Measurements from ENCODE around the gene OBSL1. TPM values are rescaled to one million over a fixed set of nuclear protein-coding genes. Genes with fewer than 3 reads are reported as not detected.

Gene OBSL1
- total and polyA plus RNA-seq, 4 donors = 14.2 to 35.3 (median 27.3) TPM

- TF ChIP-seq ZBTB33 (IDR thresholded peaks at IDR 0.05) = no peak
Observed at GRCh38 chr2:219619235-219619634, 47.9 kb upstream of the OBSL1 start (continued).

DNA sequence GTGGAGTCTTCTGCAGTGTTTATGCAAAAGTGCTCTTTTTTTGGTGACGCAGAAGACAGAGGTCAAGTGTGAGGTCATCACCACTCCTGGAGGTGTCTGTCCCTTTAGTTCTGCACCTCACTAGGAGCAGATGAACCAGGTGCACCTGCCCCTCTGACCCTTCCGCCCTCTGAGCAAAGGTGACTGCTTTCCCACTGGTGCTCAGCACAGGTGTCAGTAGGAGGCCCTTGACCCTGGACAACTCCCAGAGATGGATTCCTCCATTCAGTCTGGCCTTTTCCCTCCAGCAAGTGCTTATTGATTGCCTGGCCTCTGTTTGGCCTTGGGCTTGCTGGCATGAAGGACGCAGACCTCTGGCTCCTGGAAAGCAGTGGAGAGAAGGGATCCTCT, 47.4 kb upstream of the OBSL1 start:
- Histone ChIP-seq H3K4me1 (ENCODE audit: control insufficient read depth in 4 of 4, insufficient read depth in 4 of 4, low read length in 3 of 4) (peaks cover 0 to 6% (median 0%) of the 10 kb centered on the region in 4 donors), H3K27me3 (ENCODE audit: control insufficient read depth in 4 of 4, insufficient read depth in 4 of 4, low read length in 3 of 4) (no peaks in the 10 kb centered on the region), H3K36me3 (ENCODE audit: control insufficient read depth in 4 of 4, insufficient read depth in 3 of 4, low read depth in 1 of 4, low read length in 3 of 4) (peaks cover 0 to 6% (median 3%) of the 10 kb centered on the region in 4 donors), H3K27ac (ENCODE audit: low read depth in 1 of 2, low read length in 2 of 2) (no peak overlapping the region), H3K9me3 (ENCODE audit: control insufficient read depth in 4 of 4, low read length in 3 of 4) (no peaks in the 10 kb centered on the region), H3K4me3 (ENCODE audit: low read depth in 1 of 3, low read length in 3 of 3) (no peak overlapping the region), H3K9ac (ENCODE audit: low read depth in 1 of 2, low read length in 2 of 2) (no peak overlapping the region)
- 66% methylated on average over 3 of the region's 3 CpGs for WGBS
- TF ChIP-seq HNF4A (conservative IDR thresholded peaks at IDR 0.05) (peak in 1 of 2 donors; percentile 16), TAF1 (conservative IDR thresholded peaks at IDR 0.05) (no peak)
- no peak for DNase-seq (ENCODE audit: low spot score)

DNA sequence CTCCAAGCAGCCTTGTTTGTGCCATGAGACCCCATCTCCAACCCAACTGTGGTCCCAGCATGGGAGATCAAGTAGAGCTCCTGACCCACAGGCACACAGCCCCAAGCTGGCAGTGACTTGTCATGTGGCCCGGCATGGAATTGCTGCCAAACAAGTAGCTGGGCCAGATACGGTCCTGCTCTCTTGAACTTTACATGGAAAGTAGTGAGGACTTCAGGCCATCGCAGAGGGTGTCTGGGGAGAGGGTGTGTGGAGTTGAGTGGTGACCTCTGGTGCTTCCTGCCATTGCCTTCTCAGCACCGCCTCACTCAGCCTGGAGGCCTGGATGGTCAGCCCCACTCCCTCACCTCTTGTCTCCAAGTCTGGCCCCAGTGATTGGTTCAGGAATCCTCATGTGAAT, 45.2 kb upstream of the OBSL1 start:
- H3K4me3 ChIP-seq (ENCODE audit: low read depth in 1 of 3, low read length in 3 of 3) = no peak overlapping the region
- TF ChIP-seq CTCF (IDR thresholded peaks at IDR 0.05; ENCODE audit: low read depth, low read length, missing input control) = no peak
- TF ChIP-seq EGR1 (IDR thresholded peaks at IDR 0.05; ENCODE audit: low read depth in 2 of 2) = no peak
- no peak for TF ChIP-seq MAX (IDR thresholded peaks at IDR 0.05)
- TF ChIP-seq, protein P1, sequence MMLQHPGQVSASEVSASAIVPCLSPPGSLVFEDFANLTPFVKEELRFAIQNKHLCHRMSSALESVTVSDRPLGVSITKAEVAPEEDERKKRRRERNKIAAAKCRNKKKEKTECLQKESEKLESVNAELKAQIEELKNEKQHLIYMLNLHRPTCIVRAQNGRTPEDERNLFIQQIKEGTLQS (IDR thresholded peaks at IDR 0.05) = no peak
- H3K9ac ChIP-seq (ENCODE audit: low read depth in 1 of 2, low read length in 2 of 2) = no peak overlapping the region
- no peak for DNase-seq (ENCODE audit: low spot score)
- peaks cover 0 to 6% (median 0%) of the 10 kb centered on the region in 4 donors for H3K4me1 ChIP-seq (ENCODE audit: control insufficient read depth in 4 of 4, insufficient read depth in 4 of 4, low read length in 3 of 4)
- 67% methylated on average over 4 of the region's 4 CpGs for WGBS
- H3K9me3 ChIP-seq (ENCODE audit: control insufficient read depth in 4 of 4, low read length in 3 of 4) = no peaks in the 10 kb centered on the region
- H3K36me3 ChIP-seq (ENCODE audit: control insufficient read depth in 4 of 4, insufficient read depth in 3 of 4, low read depth in 1 of 4, low read length in 3 of 4) = peaks cover 0 to 9% (median 7%) of the 10 kb centered on the region in 4 donors
- H3K27ac ChIP-seq (ENCODE audit: low read depth in 1 of 2, low read length in 2 of 2) = no peak overlapping the region
- no peaks in the 10 kb centered on the region for H3K27me3 ChIP-seq (ENCODE audit: control insufficient read depth in 4 of 4, insufficient read depth in 4 of 4, low read length in 3 of 4)

DNA sequence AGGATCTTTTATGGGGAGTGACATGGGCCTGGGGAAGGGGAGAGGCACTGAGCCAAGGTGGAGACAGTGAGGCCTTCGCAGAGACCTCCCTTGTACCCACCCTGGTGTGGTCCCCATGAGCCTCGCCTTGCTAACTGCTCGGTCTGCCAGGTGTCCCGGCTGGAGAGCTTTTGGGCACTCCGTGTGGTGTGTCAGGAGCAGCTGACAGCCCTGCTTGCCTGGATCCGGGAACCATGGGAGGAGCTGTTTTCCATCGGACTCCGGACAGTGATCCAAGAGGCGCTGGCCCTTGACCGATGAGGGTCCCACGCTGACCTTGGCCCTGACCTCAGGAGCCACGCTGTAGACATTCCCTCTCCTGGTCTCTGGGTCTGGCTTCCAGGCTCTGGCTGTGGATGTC, 44.6 kb upstream of the OBSL1 start:
- TF ChIP-seq, protein P2, sequence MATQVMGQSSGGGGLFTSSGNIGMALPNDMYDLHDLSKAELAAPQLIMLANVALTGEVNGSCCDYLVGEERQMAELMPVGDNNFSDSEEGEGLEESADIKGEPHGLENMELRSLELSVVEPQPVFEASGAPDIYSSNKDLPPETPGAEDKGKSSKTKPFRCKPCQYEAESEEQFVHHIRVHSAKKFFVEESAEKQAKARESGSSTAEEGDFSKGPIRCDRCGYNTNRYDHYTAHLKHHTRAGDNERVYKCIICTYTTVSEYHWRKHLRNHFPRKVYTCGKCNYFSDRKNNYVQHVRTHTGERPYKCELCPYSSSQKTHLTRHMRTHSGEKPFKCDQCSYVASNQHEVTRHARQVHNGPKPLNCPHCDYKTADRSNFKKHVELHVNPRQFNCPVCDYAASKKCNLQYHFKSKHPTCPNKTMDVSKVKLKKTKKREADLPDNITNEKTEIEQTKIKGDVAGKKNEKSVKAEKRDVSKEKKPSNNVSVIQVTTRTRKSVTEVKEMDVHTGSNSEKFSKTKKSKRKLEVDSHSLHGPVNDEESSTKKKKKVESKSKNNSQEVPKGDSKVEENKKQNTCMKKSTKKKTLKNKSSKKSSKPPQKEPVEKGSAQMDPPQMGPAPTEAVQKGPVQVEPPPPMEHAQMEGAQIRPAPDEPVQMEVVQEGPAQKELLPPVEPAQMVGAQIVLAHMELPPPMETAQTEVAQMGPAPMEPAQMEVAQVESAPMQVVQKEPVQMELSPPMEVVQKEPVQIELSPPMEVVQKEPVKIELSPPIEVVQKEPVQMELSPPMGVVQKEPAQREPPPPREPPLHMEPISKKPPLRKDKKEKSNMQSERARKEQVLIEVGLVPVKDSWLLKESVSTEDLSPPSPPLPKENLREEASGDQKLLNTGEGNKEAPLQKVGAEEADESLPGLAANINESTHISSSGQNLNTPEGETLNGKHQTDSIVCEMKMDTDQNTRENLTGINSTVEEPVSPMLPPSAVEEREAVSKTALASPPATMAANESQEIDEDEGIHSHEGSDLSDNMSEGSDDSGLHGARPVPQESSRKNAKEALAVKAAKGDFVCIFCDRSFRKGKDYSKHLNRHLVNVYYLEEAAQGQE (IDR thresholded peaks at IDR 0.05) = no peak
- no peak for TF ChIP-seq YY1 (IDR thresholded peaks at IDR 0.05)
- TF ChIP-seq EGR1 (IDR thresholded peaks at IDR 0.05; ENCODE audit: low read depth in 2 of 2) = no peak
- no peak for TF ChIP-seq ZBTB33 (IDR thresholded peaks at IDR 0.05)
- TF ChIP-seq HNF4G (IDR thresholded peaks at IDR 0.05) = no peak
- peaks cover 0 to 13% (median 7%) of the 10 kb centered on the region in 4 donors for H3K36me3 ChIP-seq (ENCODE audit: control insufficient read depth in 4 of 4, insufficient read depth in 3 of 4, low read depth in 1 of 4, low read length in 3 of 4)
- H3K4me3 ChIP-seq (ENCODE audit: low read depth in 1 of 3, low read length in 3 of 3) = no peak overlapping the region
- H3K4me1 ChIP-seq (ENCODE audit: control insufficient read depth in 4 of 4, insufficient read depth in 4 of 4, low read length in 3 of 4) = peaks cover 0 to 6% (median 0%) of the 10 kb centered on the region in 4 donors
- H3K9me3 ChIP-seq (ENCODE audit: control insufficient read depth in 4 of 4, low read length in 3 of 4) = no peaks in the 10 kb centered on the region
- DNase-seq (ENCODE audit: low spot score) = no peak
- 89% methylated on average over 12 of the region's 12 CpGs for WGBS
- no peak overlapping the region for H3K27ac ChIP-seq (ENCODE audit: low read depth in 1 of 2, low read length in 2 of 2)
- no peak overlapping the region for H3K9ac ChIP-seq (ENCODE audit: low read depth in 1 of 2, low read length in 2 of 2)
- no peaks in the 10 kb centered on the region for H3K27me3 ChIP-seq (ENCODE audit: control insufficient read depth in 4 of 4, insufficient read depth in 4 of 4, low read length in 3 of 4)

All from liver (tissue), 9 donors.